Vagina (tissue), 2 donors: Measurements from ENCODE around the gene CROT.

ENCODE experiments used
- POLR2A ChIP-seq, 2 donors: fragments of 450-650 bp; IDR thresholded peaks; one replicate each; pipeline ENCODE4 v1.6.1; 2017; ENCODE audit warnings: antibody characterized with exemption in 2 of 2, mild to moderate bottlenecking in 2 of 2, moderate library complexity in 2 of 2
- POLR2AphosphoS5 ChIP-seq, 2 donors: sonication (generic); formaldehyde crosslinking; IDR thresholded peaks; one replicate each; pipeline ENCODE4 v1.9.0; 2017; ENCODE audit warnings: antibody characterized with exemption in 2 of 2, mild to moderate bottlenecking in 2 of 2, low read depth in 1 of 2; ENCODE audit not compliant: insufficient read depth in 1 of 2
- TF ChIP-seq, protein P1 (sequence below), 3 experiments: fragments of 450-650 bp in 2 of 3; fragments of 200-600 bp in 1 of 3; sonication (generic) in 1 of 3; IDR thresholded peaks; one replicate each; pipeline ENCODE4 v1.5.1; 2017 to 2019; ENCODE audit warnings: antibody characterized with exemption in 3 of 3, mild to moderate bottlenecking in 2 of 3, moderate library complexity in 2 of 3

DNA sequence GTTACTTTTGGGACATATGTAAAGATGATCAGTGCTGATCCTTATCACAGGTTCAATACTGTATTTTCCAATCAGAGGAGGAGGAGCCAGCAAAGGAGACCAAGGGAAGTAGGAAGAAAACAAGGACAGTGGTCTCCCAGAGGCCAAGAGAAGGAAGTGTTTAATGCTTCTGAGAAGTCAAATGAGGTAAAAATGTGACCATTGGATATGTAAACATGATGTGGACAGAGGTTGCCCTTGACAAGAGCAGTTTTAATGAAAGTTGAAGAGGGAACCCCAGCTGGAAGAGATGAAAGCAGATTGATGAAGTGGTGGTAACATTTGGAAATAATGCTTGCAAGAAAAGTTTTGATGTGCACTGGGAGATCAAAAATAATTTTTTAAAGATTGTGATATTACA is 18.8 kb downstream of the CROT start:
- TF ChIP-seq, protein P1, sequence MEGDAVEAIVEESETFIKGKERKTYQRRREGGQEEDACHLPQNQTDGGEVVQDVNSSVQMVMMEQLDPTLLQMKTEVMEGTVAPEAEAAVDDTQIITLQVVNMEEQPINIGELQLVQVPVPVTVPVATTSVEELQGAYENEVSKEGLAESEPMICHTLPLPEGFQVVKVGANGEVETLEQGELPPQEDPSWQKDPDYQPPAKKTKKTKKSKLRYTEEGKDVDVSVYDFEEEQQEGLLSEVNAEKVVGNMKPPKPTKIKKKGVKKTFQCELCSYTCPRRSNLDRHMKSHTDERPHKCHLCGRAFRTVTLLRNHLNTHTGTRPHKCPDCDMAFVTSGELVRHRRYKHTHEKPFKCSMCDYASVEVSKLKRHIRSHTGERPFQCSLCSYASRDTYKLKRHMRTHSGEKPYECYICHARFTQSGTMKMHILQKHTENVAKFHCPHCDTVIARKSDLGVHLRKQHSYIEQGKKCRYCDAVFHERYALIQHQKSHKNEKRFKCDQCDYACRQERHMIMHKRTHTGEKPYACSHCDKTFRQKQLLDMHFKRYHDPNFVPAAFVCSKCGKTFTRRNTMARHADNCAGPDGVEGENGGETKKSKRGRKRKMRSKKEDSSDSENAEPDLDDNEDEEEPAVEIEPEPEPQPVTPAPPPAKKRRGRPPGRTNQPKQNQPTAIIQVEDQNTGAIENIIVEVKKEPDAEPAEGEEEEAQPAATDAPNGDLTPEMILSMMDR (IDR thresholded peaks at IDR 0.05), result no peak
- no peak for TF ChIP-seq POLR2AphosphoS5 (IDR thresholded peaks at IDR 0.05; ENCODE audit: insufficient read depth in 1 of 2, low read depth in 1 of 2)
- no peak for TF ChIP-seq POLR2A (IDR thresholded peaks at IDR 0.05)
